SK-N-SH (cell line): ENCODE measurements around the gene C6orf132.

Experiments
- CTCF ChIP-seq: fragments of 200-600 bp; sonication (generic); IDR thresholded peaks from 2 replicates; pipeline ENCODE4 v1.6.1; 2017; ENCODE audit warnings: antibody characterized with exemption, mild to moderate bottlenecking, moderate library complexity
- ELF1 ChIP-seq: IDR thresholded peaks from 2 replicates; pipeline ENCODE4 v1.4.0; 2012
- FOXM1 ChIP-seq: IDR thresholded peaks from 2 replicates; pipeline ENCODE4 v1.4.0; 2012; ENCODE audit warnings: low read depth, mild to moderate bottlenecking
- MAX ChIP-seq: IDR thresholded peaks from 2 replicates; pipeline ENCODE4 v1.4.0; 2012; ENCODE audit warnings: low read depth
- RAD21 ChIP-seq: IDR thresholded peaks from 2 replicates; pipeline ENCODE4 v1.6.1; 2012; ENCODE audit warnings: mild to moderate bottlenecking, low read length
- RCOR1 ChIP-seq: fragments of 150-350 bp; IDR thresholded peaks from 2 replicates; pipeline ENCODE4 v1.6.1; 2017; ENCODE audit warnings: antibody characterized with exemption, low read length
- REST ChIP-seq: IDR thresholded peaks from 2 replicates; pipeline ENCODE4 v1.6.1; 2012; ENCODE audit warnings: mild to moderate bottlenecking, low read depth, low read length, moderate library complexity
- TAF1 ChIP-seq: IDR thresholded peaks from 2 replicates; pipeline ENCODE4 v1.6.1; 2012; ENCODE audit warnings: low read depth, mild to moderate bottlenecking, low read length, moderate library complexity, borderline replicate concordance
- ZBTB33 ChIP-seq: IDR thresholded peaks from 2 replicates; pipeline ENCODE4 v1.4.0; 2012; ENCODE audit warnings: low read depth, borderline replicate concordance

- TF ChIP-seq MAX (no peak), CTCF (no peak), RAD21 (no peak), REST (no peak), TAF1 (no peak), FOXM1 (no peak), ELF1 (no peak), ZBTB33 (no peak), RCOR1 (no peak)
Observed at GRCh38 chr6:42177514-42178364, 35.3 kb upstream of the C6orf132 start.
